SK-N-SH treated with all-trans-retinoic acid at 6 μM for 48 hours (cell line): ENCODE data around the gene PPP2R3B.

Experiments
- ATAC-seq: fragments of 200-7000 bp; cut with Tn5 transposase; 3 replicates; pipeline ENCODE4 v1.9.1; 2020; ENCODE audit warnings: mild to moderate bottlenecking, moderate library complexity
- ARNTL ChIP-seq: fragments of 450-650 bp; formaldehyde crosslinking; IDR thresholded peaks from 2 replicates; pipeline ENCODE4 v1.5.0; 2020; ENCODE audit warnings: low read depth, mild to moderate bottlenecking, moderate library complexity, borderline replicate concordance
- BACH2 ChIP-seq: fragments of 250-450 bp; sonication (Bioruptor Pico); IDR thresholded peaks from 2 replicates; pipeline ENCODE4 v1.9.0; 2021; ENCODE audit warnings: mild to moderate bottlenecking, borderline replicate concordance
- CSRNP3 ChIP-seq: fragments of 250-450 bp; sonication (Bioruptor Pico); IDR thresholded peaks from 2 replicates; pipeline ENCODE4 v1.5.1; 2021; ENCODE audit warnings: mild to moderate bottlenecking, moderate library complexity
- GLIS3 ChIP-seq: fragments of 250-450 bp; sonication (Bioruptor Pico); IDR thresholded peaks from 2 replicates; pipeline ENCODE4 v1.5.0; 2020; ENCODE audit warnings: mild to moderate bottlenecking, moderate library complexity
- ISL1 ChIP-seq: fragments of 250-450 bp; sonication (Bioruptor Pico); IDR thresholded peaks from 2 replicates; pipeline ENCODE4 v2.1.2; 2022; ENCODE audit warnings: mild to moderate bottlenecking, moderate library complexity
- OSR1 ChIP-seq: fragments of 250-450 bp; sonication (Bioruptor Pico); IDR thresholded peaks from 2 replicates; pipeline ENCODE4 v1.8.0; 2022; ENCODE audit warnings: moderate library complexity, mild to moderate bottlenecking, inconsistent platforms
- POU6F1 ChIP-seq: fragments of 250-450 bp; sonication (Bioruptor Pico); IDR thresholded peaks from 2 replicates; pipeline ENCODE4 v1.8.0; 2021; ENCODE audit warnings: low read depth, mild to moderate bottlenecking, moderate library complexity, borderline replicate concordance
- PPARA ChIP-seq: fragments of 250-450 bp; sonication (Bioruptor Pico); IDR thresholded peaks from 2 replicates; pipeline ENCODE4 v1.5.0; 2020; ENCODE audit warnings: mild to moderate bottlenecking, borderline replicate concordance
- RARB ChIP-seq: fragments of 250-450 bp; sonication (Bioruptor Pico); IDR thresholded peaks from 2 replicates; pipeline ENCODE4 v1.8.0; 2021; ENCODE audit warnings: mild to moderate bottlenecking, moderate library complexity
- SNAI2 ChIP-seq: fragments of 250-450 bp; sonication (Bioruptor Pico); IDR thresholded peaks from 2 replicates; pipeline ENCODE4 v1.5.0; 2020; ENCODE audit warnings: mild to moderate bottlenecking, moderate library complexity
- TCF4 ChIP-seq: fragments of 250-450 bp; sonication (Bioruptor Pico); IDR thresholded peaks from 2 replicates; pipeline ENCODE4 v1.8.0; 2021; ENCODE audit warnings: mild to moderate bottlenecking, moderate library complexity, borderline replicate concordance
- TOX ChIP-seq: fragments of 250-450 bp; sonication (Bioruptor Pico); IDR thresholded peaks from 2 replicates; pipeline ENCODE4 v1.8.0; 2021; ENCODE audit warnings: mild to moderate bottlenecking, moderate library complexity, borderline replicate concordance
- TSHZ2 ChIP-seq: fragments of 250-450 bp; sonication (Bioruptor Pico); IDR thresholded peaks from 2 replicates; pipeline ENCODE4 v1.5.0; 2020; ENCODE audit warnings: mild to moderate bottlenecking, moderate library complexity
- ZFP3 ChIP-seq: fragments of 250-450 bp; sonication (Bioruptor Pico); IDR thresholded peaks from 2 replicates; pipeline ENCODE4 v1.5.0; 2020; ENCODE audit warnings: mild to moderate bottlenecking, moderate library complexity
- ZFP30 ChIP-seq: fragments of 450-650 bp; formaldehyde crosslinking; IDR thresholded peaks from 2 replicates; pipeline ENCODE4 v1.5.0; 2022; ENCODE audit warnings: mild to moderate bottlenecking, moderate library complexity
- ZNF70 ChIP-seq: fragments of 450-650 bp; formaldehyde crosslinking; IDR thresholded peaks from 2 replicates; pipeline ENCODE4 v1.5.0; 2020; ENCODE audit warnings: mild to moderate bottlenecking, moderate library complexity
- ZNF8 ChIP-seq: fragments of 450-650 bp; formaldehyde crosslinking; IDR thresholded peaks from 2 replicates; pipeline ENCODE4 v1.5.0; 2020; ENCODE audit warnings: mild to moderate bottlenecking, moderate library complexity

The PPP2R3B gene

GRCh38 chrX:400258-400657 is 13.6 kb upstream of the PPP2R3B start:
- no peak for ATAC-seq
- TF ChIP-seq ARNTL (CRISPR knock-in tag): no peak
- TF ChIP-seq ISL1 (CRISPR knock-in tag): no peak
- no peak for TF ChIP-seq BACH2 (CRISPR knock-in tag)
- no peak for TF ChIP-seq TSHZ2 (CRISPR knock-in tag)
- no peak for TF ChIP-seq PPARA (CRISPR knock-in tag)
- TF ChIP-seq ZFP30 (CRISPR knock-in tag): no peak
- TF ChIP-seq TOX (CRISPR knock-in tag): no peak
- no peak for TF ChIP-seq OSR1 (CRISPR knock-in tag)

GRCh38 chrX:397575-397974 is 10.9 kb upstream of the PPP2R3B start:
- ATAC-seq: no peak
- TF ChIP-seq PPARA (CRISPR knock-in tag) (no peak), ZFP3 (CRISPR knock-in tag) (no peak), BACH2 (CRISPR knock-in tag) (no peak), GLIS3 (no peak), ZNF8 (CRISPR knock-in tag) (no peak), TOX (CRISPR knock-in tag) (no peak), CSRNP3 (CRISPR knock-in tag) (no peak), SNAI2 (CRISPR knock-in tag) (no peak), ZFP30 (CRISPR knock-in tag) (no peak)

GRCh38 chrX:394830-395229 is 8.1 kb upstream of the PPP2R3B start:
- TF ChIP-seq BACH2 (CRISPR knock-in tag) (no peak), ZFP3 (CRISPR knock-in tag) (no peak), ARNTL (CRISPR knock-in tag) (no peak), TSHZ2 (CRISPR knock-in tag) (no peak), TCF4 (CRISPR knock-in tag) (no peak), CSRNP3 (CRISPR knock-in tag) (no peak), GLIS3 (no peak), ZNF70 (CRISPR knock-in tag) (no peak), POU6F1 (CRISPR knock-in tag) (no peak), ZFP30 (CRISPR knock-in tag) (no peak), TOX (CRISPR knock-in tag) (no peak), OSR1 (CRISPR knock-in tag) (no peak), RARB (no peak), ZNF8 (CRISPR knock-in tag) (no peak), ISL1 (CRISPR knock-in tag) (no peak)
- ATAC-seq: no peak
